Astrocyte of the cerebellum (primary cell): ENCODE measurements around the gene SLC9A8.
"Not testable (repeated sequence)": the region's sequence is repeated elsewhere in the genome, so short reads cannot be mapped to it uniquely, and the experiment has no call there.

Source experiments
- DNase-seq: peaks from one replicate; pipeline ENCODE4 v3.0.0-alpha.2; 2011; ENCODE audit warnings: low read depth
- H3K4me3 ChIP-seq: 2 replicates; pipeline ENCODE4 v1.5.1; 2011; ENCODE audit warnings: mild to moderate bottlenecking, low read depth, low read length, moderate library complexity
- CTCF ChIP-seq: IDR thresholded peaks from 2 replicates; pipeline ENCODE4 v1.5.1; 2012; ENCODE audit warnings: low read length, low read depth, moderate library complexity, mild to moderate bottlenecking; ENCODE audit errors: missing control alignments
- in situ Hi-C: cut with HindIII; loops from 2 replicates; pipeline ENCODE4 v1.10.0; 2017; ENCODE audit warnings: low sequenced_read_pairs

SLC9A8 gene

DNA sequence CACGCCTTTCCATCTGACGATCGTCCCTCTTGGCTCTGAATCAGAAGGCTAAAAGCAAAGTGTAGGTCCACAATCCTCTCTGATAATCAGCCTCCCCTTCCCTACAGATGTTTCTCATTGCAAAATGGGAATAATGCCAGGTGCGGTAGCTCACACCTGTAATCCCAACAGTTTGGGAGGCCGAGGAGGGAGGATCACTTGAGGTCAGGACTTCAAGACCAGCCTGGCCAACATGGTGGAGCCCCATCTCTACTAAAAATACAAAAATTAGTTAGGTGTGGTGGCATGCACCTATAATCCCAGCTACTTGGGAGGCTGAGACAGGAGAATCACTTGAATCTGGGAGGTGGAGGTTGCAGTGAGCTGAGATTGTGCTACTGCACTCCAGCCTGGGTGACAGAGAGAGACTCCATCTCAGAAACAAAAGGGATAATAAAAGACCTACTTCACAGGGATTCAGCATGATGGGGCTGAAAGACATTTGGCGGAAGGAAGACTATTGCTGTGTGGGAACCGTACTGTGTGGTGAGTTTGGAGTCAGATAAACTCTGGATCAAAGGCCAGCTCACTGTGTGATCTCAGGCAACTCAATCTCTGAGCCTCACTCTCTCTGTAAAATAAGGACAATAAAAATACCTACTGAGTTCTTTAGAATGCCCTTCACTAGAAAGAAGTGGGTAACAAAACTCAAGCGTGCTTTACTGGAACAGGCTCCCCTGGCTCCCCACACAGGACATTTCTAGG is 15.9 kb upstream of the SLC9A8 start:
- TF ChIP-seq CTCF: no peak
- in situ Hi-C loops: loop anchor here (10.0 kb wide), 1 partner anchor 132 kb away; no protein-coding TSS in a partner anchor
- no peak overlapping the region for H3K4me3 ChIP-seq
- no peak for DNase-seq

GRCh38 chr20:49797344-49797615 is 15.3 kb upstream of the SLC9A8 start:
- H3K4me3 ChIP-seq: no peak overlapping the region
- TF ChIP-seq CTCF: no peak
- no peak for DNase-seq
- in situ Hi-C loops: loop anchor here (10.0 kb wide), 1 partner anchor 132 kb away; no protein-coding TSS in a partner anchor

- no peak overlapping the region for H3K4me3 ChIP-seq
- TF ChIP-seq CTCF: no peak
- in situ Hi-C loops: loop anchor here (10.0 kb wide), 1 partner anchor 134 kb away; no protein-coding TSS in a partner anchor
- no peak for DNase-seq
Measured at GRCh38 chr20:49798718-49799117, 13.9 kb upstream of the SLC9A8 start.

- no peak for DNase-seq
- no peak for TF ChIP-seq CTCF
- no peak overlapping the region for H3K4me3 ChIP-seq
- in situ Hi-C loops: loop anchor here (10.0 kb wide), 1 partner anchor 135 kb away; no protein-coding TSS in a partner anchor
Measured at GRCh38 chr20:49799698-49800097, 12.9 kb upstream of the SLC9A8 start.

DNA sequence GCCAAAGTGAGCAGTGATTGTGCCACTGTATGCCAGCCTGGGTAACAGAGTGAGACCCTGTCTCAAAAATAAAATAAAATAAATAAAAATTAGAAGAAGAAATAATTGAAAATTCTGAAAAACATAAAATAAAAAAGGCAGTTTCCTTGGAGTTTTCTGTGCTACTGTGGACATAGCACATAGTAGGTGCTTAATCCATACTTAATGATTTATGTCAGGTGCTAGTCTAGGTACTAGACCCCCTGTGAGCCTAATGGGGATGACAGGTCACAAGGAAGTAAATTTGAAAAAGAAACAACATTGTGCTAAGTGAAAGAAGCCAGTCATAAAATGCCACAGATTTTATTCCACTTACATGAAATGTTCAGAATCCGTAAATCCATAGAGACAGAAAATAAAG is 9.2 kb upstream of the SLC9A8 start:
- no peak for DNase-seq
- in situ Hi-C loops: no loop called here
- no peak for TF ChIP-seq CTCF
- H3K4me3 ChIP-seq: no peak overlapping the region

DNA sequence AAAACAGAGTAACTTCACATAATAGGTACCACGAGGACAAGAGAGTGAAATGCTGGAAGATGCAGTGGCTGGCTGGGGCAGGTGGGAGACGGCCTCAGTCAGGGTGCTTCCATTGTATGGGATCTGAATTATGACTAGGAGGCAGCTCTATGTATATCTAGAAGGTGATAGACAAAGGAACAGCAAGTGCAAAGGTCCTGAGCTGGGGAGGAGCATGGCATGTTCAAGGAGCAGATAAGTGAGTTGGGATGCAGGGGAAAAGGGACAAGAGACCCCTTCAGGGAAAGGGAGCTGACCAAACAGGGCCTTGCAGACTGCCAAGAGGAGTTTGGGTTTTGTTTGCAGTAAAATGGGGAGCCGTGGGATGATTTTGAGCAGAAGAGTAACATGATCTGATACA is 8.3 kb upstream of the SLC9A8 start:
- DNase-seq: no peak
- in situ Hi-C loops: no loop called here
- H3K4me3 ChIP-seq: no peak overlapping the region
- TF ChIP-seq CTCF: no peak

DNA sequence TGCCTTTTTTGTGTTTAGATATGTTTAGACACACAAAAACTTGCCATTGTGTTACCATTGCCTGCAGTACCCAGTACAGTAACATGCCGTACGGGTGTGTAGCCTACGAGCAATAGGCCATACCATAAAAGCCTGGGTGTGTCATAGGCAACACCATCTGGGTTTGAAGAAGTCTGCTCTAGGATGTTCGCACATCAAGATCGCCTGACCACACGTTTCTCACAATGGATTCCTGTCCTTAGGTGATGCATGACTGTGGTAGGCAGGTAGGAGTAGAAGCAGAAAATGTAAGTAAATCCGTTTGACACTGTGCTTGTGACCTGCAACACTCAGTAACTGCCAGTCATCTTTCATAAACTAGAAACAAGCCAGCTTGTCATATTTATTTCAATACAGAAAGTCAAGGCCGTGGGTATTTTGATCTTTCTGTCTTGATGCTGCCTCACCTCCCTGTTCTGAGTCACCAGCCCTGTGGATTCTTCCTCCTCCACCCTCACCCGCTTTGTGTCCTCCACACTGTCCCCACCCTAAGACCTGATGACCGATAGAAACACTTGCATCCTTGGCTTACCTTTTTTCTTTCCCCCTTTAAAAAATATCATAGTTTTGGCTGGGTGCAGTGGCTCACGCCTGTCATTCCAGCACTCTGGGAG is 7.3 kb upstream of the SLC9A8 start:
- H3K4me3 ChIP-seq, in situ Hi-C loops, DNase-seq: not testable (repeated sequence)
